NCI-H82 treated with DMSO at 0.1 percent for 48 hours (cell line): ENCODE data around the gene PCNX2.

Experiments
- DNase-seq: peaks from one replicate; lab custom pipeline; 2025; ENCODE audit not compliant: unreplicated experiment; lab: John Stamatoyannopoulos, UW

Gene PCNX2

DNA sequence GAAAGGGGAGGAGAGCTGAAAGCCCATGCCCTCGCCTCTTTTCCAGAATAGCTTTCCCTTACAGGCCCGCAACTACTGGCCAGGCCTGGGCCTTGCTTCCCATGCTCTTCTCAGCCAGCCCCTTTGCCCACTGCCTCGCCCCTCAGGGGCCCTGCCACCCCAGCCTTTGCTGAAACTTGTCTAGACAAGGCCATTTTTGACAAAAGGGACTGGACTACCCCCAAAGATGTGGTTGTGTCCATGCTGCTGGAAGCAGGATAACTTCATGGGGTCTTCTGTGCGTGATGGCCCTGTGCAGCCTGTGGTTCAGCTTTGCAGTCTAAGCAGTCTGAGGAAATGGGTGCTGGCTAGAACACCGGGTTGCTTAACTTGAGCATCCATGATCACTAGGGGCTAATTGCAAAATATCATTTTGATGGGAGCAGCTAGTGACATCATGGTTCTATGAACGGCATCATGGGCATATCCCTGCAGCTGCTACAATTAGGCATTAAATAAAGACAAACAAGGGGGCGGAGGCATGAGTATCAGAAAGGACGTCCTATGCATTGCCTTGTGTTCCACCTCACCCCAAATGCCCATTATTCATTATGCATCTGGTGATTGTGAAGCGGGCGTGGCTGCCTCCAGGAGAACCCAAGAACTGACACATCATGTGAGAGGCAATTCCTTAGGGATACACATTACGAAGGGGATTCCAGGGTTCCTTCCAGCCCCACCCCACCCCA lies 308.3 kb downstream of the PCNX2 start:
- DNase-seq, result no peak

GRCh38 chr1:232986527-232986922 lies 309.0 kb downstream of the PCNX2 start:
- DNase-seq, result no peak

DNA sequence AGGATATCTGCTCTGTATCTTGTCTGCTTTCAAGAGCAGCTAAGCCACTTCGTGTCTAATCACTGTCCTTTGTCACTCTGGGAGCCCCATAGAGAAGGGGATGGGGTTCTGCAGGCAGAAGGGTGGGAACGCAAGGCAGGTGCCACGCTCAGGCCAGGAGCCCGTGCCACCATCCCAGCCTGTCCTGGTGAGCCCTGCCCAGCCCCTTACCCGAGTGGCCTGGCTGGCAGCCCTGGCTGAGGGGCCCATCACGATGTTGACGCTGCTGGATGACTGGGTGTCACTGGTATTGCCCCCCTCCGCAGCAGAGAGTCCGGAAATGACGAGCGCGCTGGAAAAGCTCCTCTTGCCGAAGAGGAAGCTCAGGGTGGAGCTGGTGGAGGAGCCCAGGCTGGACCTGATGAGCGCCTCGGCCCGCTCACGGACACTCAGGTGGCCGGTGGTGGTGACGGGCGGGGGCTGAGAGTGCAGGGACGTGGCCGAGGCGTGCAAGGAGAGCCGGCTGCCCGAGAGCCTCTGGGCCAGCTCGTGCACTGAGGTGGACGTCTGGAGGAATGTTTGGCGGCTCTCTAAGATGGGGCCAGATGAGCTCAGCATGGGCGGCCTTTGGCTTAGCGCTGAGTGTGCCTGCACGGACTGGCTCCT lies 309.5 kb downstream of the PCNX2 start:
- DNase-seq, result no peak

- DNase-seq, result no peak
Observed at GRCh38 chr1:232984577-232985425, 310.7 kb downstream of the PCNX2 start.

DNA sequence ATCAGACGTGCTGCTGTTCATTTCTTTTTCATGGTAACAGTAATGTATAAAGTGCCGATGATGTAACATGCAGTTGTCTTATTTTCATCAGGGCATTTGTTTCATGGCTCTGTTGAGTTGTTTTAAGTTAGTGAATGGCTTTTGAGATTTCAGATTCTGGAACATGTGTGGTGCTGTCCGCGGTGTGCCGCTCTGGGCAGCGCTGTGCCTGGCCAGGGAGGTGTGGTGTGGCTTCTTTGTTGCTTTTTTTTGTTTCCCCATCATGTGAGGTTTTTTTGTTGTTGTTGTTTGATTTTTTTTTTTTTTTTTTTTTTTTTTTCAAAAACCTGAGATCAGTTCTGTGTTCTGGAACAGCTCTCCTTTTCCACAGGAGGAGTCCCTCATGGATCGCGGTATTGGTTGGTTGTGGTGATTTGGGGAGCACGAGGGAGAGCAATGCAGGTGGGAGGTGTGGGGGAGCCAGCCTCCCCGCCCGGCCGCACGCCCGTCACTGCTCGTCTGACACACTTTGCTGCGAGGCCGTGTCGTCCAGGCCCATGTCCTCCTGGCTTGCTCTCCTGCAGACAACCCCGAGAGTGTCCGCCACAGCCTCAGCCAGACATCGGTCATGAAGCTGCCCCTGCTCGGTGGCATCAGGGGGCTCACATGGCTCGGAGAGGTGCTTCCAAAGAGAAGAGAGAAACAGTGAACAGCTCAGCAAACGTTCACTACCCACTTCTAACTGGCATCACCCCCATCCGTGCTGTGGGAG lies 311.5 kb downstream of the PCNX2 start:
- DNase-seq, result no peak

DNA sequence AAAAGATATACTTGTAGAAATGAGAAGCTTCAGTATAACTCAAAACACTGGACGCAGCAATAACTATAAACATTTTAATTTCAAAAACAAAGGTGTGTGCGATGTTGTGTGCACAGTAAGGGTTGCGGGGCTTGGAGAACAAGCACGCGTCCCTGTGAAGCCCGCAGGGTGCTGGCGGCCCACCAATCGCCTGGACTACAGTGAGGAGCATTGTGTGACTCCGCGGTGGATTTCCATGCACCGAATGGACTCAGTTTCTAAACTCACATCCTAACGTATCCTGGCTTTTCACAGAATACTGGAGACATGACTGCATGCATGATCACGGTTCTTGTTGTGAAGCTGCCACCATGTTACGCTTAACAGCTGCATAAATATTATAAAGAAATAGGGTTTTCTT lies 312.1 kb downstream of the PCNX2 start:
- no peak for DNase-seq

GRCh38 chr1:232982238-232982944 lies 313.1 kb downstream of the PCNX2 start:
- DNase-seq, result no peak

- DNase-seq, result no peak
Observed at GRCh38 chr1:232980986-232981560, 314.5 kb downstream of the PCNX2 start.

- DNase-seq, result no peak
Observed at GRCh38 chr1:232980355-232980978, 315.1 kb downstream of the PCNX2 start.

DNA sequence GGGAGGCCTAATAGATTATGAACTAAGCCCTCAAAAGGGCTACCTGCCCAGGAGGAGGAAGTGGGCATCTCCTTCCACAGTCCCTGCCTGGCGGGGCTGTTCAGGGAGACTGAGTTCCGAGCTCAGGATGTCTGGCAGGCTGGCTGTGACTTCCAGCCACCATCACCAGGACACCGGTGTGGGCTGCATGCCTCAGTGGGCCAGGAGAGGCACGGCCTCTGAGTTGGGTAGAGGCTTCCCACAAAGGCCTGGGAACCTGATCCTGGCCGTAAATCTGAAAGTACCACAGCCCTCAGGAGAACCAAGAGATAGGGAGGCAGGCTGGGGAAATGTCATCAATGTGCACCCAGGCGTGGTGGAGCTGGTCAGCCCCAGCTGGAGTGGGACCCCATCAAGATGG lies 316.0 kb downstream of the PCNX2 start:
- no peak for DNase-seq

GRCh38 chr1:232978815-232979214 lies 316.7 kb downstream of the PCNX2 start:
- no peak for DNase-seq

- no peak for DNase-seq
Observed at GRCh38 chr1:232978091-232978634, 317.4 kb downstream of the PCNX2 start.

GRCh38 chr1:232974971-232975370 lies 320.6 kb downstream of the PCNX2 start:
- DNase-seq, result no peak

- no peak for DNase-seq
Observed at GRCh38 chr1:232973652-232974611, 321.6 kb downstream of the PCNX2 start.

- DNase-seq, result no peak
Observed at GRCh38 chr1:232970508-232970907, 325.0 kb downstream of the PCNX2 start.

GRCh38 chr1:232969799-232970198 lies 325.7 kb downstream of the PCNX2 start:
- no peak for DNase-seq

DNA sequence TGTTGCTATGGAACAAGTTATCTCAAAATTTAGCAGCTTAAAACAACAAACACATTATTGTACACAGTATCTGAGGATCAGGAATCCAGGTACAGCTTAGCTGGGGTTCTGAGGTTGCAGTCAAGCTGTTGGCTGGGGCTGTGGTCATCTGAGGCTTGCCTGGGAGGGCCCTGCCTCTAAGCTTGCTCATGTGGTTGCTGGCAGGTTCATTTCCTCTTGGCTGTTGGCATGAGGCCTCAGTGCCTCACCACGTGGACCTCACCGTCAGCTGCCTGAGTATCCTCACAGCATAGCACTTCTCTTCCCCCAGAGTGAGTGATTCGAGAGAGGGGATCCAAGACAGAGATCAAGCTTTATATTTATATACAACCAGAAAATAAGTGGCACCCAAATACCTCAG lies 326.6 kb downstream of the PCNX2 start:
- DNase-seq, result no peak

- DNase-seq, result no peak
Observed at GRCh38 chr1:232968391-232968790, 327.1 kb downstream of the PCNX2 start.
